ENCODE measurements around the gene ATP8B1.
A peak's percentile ranks its signal among the peaks of the same experiment; 100 is the strongest.

ATP8B1 gene

DNA sequence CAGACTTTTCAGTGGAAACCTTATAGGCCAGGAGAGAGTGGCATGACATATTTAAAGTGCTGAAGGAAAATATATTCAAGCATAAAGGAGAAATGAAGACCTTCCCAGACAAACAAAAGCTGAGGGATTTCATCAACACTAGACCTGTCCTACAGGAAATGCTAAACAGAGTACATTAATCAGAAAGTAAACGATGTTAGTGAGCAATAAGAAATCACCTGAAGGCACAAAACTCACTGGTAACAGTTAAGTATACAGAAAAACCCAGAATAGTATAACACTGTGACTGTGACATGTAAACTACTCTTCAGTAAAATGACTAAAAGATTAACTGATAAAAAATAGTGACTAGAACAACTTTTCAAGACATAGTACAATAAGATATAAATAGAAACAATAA, 87.4 kb downstream of the ATP8B1 start:
- no peak for DNase-seq

- DNase-seq = no peak
These were observed 88.0 kb downstream of the ATP8B1 start for GRCh38 chr18:57715073-57715472.

DNA sequence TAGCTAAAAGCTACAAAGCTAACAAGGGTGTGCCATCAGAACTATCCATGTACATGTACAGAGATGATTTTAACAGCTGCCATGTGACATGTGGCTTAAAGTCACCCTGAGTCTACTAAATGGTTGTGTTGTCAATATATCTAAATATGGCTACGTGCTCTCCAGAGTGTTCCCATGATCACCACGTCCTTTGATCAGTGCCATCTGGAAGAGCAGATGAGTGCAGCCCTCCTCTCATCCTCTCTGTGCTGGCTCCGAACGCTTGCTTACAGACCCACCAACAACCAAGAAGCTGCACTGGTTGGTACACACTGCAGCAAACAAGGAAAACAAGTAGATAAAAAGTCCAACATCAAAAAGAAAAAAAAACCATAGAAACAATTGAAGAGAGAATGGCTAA, 92.9 kb downstream of the ATP8B1 start:
- no peak for DNase-seq

DNA sequence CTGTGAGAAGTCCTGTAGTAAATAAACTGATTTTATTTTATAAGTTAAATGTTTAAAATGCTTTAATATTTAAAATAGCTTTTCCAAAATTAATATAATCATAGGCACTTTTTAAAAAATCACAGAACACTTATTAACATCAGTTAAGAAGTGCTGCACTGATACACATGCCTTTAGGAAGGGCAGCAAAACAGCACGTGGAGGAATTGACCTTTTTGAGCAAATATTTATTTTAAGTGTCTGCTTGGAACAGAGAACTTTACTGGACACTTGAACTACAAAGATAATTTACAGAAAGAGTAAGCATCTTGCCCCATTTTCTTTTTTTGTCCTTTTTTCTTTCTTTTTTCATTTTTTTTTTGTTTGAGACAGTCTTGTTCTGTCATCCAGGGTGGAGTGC, 93.8 kb downstream of the ATP8B1 start:
- no peak for DNase-seq

GRCh38 chr18:57708288-57708687, 94.8 kb downstream of the ATP8B1 start:
- no peak for DNase-seq

GRCh38 chr18:57705832-57706595, 97.1 kb downstream of the ATP8B1 start:
- DNase-seq = peak; percentile 89

DNA sequence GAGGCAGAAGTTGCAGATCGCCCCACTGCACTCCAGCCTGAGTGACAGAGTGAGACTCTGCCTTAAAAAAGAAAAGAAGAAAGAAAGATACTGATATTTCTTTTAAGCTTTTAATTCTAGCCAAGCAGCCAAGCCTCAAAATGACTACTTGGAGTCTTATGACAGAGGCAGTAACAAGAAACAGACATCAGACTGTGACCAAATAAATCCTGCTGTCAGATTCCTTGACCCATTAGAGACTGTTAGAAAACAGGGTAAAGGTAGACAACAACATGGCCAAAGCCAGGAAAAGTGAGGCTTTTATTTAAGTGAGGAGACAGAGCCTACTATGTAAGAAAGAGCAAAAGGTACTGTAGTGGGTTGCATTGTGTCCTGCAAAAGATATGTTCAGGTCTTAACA, 98.1 kb downstream of the ATP8B1 start:
- DNase-seq = peak; percentile 37

DNA sequence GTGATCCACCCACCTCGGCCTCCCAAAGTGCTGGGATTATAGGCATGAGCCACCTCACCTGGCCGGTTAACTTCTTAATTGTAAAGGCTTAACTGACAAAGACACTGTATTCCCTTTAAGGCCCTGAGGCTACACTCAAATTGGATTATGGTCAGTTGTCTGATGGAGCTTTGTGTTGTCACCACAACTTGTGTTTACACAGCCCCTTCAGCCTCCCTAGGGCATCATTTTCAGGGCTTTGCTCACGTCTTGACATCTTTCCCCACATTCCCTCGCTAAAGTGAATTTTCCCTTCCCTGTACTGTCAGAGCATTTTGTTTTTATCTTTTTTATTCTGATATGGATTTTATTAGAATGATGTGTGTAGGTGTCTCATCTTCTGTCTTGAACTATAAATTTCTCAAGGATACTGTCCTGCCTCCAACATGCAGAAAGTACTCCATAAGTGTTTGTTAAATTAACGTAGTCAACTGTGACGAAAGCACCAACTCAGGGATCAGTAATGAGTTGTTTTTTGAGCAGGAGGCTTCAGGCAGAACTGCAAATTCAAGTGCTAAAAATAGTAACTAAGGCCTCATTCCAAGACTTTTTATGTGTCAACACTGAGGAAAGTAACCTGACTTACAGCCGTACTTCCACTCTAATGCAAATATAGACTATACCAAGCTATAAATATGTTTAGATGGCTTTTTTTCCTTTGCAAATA, 104.4 kb downstream of the ATP8B1 start:
- DNase-seq = peak; percentile 82

- DNase-seq = peak; percentile 33
These were observed 105.7 kb downstream of the ATP8B1 start for GRCh38 chr18:57697426-57697825.

DNA sequence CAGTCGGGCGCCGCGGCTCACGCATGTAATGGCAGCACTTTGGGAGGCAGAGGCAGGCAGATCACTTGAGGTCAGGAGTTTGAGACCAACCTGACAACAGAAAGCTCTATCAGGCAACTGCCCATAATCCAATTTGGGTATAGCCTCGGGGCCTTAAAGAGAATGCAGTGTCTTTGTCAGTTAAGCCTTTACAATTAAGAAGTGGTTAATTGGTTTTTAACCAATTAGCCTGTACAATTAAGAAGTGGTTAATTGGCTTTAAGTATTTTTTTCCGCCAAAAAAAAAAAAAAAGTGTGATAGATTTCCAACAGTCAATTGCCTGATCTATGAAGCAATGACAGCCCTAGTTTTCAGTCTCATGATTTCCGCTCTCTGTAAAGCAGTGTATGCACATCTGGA, 106.8 kb downstream of the ATP8B1 start:
- peak; percentile 83 for DNase-seq

DNA sequence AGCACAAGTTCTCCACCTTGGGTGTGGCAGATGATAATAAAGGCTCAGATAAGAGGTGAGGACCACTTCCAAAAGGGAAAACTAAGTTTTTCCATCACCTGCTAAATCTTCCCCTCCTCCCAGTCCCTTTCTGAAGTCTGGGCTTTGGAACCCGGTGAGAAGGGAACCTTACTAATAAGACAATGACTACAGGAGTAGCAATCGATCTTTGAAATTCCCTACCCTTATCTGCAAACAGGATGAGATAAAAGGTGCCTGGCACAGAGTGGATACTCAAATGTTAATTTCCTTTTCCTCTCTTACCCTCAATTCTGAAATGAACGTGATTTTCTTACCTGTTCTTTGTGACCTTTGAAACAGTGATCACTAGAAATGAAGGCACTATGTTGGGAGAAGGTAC, 111.8 kb downstream of the ATP8B1 start:
- no peak for DNase-seq

DNA sequence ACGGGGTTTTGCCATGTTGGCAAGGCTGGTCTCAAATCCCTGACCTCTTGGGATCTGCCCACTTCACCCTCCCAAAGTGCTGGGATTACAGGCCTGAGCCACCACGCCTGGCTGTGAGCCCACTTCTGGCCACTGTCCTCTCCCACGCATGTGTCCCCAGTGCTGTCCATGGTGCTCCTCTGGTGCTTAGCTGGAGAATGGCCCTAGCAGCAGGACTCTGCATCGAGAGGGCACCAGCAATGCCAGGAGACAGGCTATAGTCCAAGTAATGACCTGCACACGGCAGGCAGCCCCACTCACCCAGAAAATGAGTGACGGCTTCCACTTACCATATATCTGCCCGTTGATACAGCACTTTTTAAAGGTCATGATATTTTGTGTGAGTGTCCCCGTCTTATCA, 115.1 kb downstream of the ATP8B1 start:
- no peak for DNase-seq

- no peak for DNase-seq
These were observed 119.6 kb downstream of the ATP8B1 start for GRCh38 chr18:57683470-57683869.

DNA sequence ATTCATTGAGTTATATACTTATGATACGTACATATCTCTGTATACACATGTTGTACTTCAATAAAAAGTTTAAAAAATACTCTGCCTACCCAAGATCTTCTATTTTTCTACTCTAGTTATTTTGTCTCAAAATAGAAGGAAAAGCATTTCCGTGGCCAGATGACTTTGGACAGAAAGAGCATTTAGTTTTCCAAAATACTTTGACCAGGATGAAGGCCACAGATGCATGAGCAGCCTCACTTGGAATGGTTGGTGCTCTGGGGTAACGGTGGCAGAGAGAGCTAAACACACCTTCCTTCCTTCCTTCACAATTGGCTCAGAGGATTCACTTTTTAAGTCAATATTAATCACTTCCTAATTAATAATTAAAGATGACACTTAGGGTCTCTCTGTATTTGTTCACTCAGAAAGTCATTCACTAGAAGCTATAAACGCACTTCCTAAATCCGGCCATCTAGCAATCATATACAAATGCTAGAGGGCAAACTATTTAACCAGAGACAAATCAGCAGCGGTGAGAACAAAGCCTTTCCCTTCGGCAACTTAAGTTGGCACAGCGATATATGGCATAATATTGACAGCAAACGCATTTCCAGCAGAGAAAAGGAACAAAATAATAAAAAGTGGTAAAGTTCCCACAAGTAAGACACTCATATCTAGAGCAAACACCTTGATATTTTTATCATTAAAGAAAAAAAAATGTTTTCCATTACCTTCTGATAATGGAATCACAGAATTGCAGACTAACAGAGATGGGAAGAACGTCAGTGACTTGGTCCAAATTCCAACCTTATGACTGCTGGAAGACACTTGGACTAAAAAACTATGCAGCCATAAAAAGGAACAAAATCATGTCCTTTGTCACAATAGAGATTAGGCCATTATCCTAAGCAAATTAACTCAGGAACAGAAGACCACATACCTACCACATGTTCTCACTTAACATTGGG, 125.6 kb downstream of the ATP8B1 start:
- DNase-seq = no peak

DNA sequence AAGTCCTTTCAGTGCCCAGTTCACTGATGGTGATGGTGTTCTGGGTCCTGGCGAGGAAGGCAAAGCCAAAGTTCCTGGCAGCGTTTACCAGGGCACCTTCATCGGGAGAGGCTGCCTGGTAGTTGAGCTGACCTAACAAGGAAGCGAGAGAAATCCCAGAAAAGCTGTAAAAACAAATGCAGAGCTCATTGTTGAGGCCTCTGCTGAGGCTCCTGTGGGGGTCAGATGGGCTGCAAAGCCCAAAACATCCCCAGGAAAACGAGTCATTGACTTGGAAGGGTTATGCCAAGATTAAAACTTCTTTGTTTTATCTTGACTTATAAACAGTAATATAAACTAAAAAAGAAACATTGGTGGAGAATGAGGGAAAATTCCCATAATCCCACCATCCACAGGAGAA, 128.2 kb downstream of the ATP8B1 start:
- DNase-seq = no peak

- DNase-seq = no peak
These were observed 133.1 kb downstream of the ATP8B1 start for GRCh38 chr18:57670046-57670445.

GRCh38 chr18:57668021-57668420, 135.1 kb downstream of the ATP8B1 start:
- DNase-seq = peak; percentile 71

DNA sequence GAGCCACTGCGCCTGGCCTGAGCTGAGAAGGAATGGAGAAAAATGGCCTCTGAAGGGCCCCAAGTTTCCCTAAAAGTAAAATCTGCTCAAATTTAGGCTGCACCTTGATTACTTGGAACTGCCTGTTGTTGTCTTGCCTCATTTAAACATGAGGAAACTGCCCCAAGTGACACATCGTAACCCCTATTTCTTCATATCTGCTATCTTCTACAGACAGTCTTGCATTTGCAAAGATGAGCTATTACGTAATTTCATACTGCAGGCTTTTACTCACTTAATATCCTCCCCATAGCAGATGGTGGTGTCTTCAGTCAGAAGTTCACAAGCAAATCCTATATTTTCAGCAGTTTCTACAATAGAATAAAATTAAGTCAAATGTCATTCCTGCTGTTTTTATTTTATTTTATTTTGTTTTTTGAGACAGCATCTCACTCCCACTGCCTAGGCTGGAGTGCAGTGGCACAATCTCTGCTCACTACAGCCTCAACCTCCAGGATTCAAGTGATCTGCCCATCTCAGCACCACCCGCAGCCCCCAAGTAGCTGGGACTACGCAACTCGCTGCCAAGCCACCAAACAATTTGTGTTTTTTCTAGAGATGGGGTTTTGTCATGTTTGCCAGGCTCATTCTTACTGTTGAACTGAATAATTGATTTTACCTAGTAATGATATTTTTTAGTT, 136.2 kb downstream of the ATP8B1 start:
- DNase-seq = no peak

- no peak for DNase-seq
These were observed 138.4 kb downstream of the ATP8B1 start for GRCh38 chr18:57664568-57665165.

- DNase-seq = no peak
These were observed 142.2 kb downstream of the ATP8B1 start for GRCh38 chr18:57660961-57661360.

- no peak for DNase-seq
These were observed 143.5 kb downstream of the ATP8B1 start for GRCh38 chr18:57659460-57660102.

GRCh38 chr18:57657542-57657941, 145.6 kb downstream of the ATP8B1 start:
- DNase-seq = no peak

Measured in NCI-H69 (cell line).